Upper lobe of right lung (tissue), 1 donor: Measurements from ENCODE around the gene RPL18. TPM values are rescaled to one million over a fixed set of nuclear protein-coding genes. Genes with fewer than 3 reads are reported as not detected.

Source experiments
- ATAC-seq: fragments of 200-7000 bp; cut with Tn5 transposase; one replicate; pipeline ENCODE4 v1.9.1; 2020; ENCODE audit warnings: mild to moderate bottlenecking, moderate library complexity
- DNase-seq: peaks from one replicate; pipeline ENCODE4 v3.0.0-alpha.2; 2020
- H3K27ac ChIP-seq: fragments of 200-600 bp; one replicate; pipeline ENCODE4 v1.8.0; 2022
- H3K27me3 ChIP-seq: fragments of 200-600 bp; one replicate; pipeline ENCODE4 v1.8.0; 2022; ENCODE audit warnings: mild to moderate bottlenecking
- H3K36me3 ChIP-seq: fragments of 200-600 bp; one replicate; pipeline ENCODE4 v1.8.0; 2022
- H3K4me1 ChIP-seq: fragments of 200-600 bp; one replicate; pipeline ENCODE4 v1.8.0; 2022
- H3K4me3 ChIP-seq: fragments of 200-600 bp; one replicate; pipeline ENCODE4 v1.8.0; 2022; ENCODE audit warnings: mild to moderate bottlenecking
- H3K9me3 ChIP-seq: fragments of 200-600 bp; one replicate; pipeline ENCODE4 v1.8.0; 2022
- CTCF ChIP-seq: fragments of 200-600 bp; IDR thresholded peaks from one replicate; pipeline ENCODE4 v1.8.0; 2022; ENCODE audit warnings: antibody characterized with exemption
- intact Hi-C: fragments of 100-400 bp; cut with DNase I; formaldehyde crosslinking; loops from one replicate; pipeline ENCODE4 v1.11.0; 2022
- total RNA-seq: library from RNA; stranded (reverse); fragmentation: NEBNext Ultra II Directional; extraction: Animal tissue kit (Norgen Biotek cat#: 25700); gene quantifications from one replicate; pipeline ENCODE4 v1.2.1, GENCODE V29; 2021
- donor health status: DM: no; HTN: yes; CAD: no; lungs with severe emphysema.

RPL18 gene
- total RNA-seq, 1 donor from 2014 or later: 1,025 TPM

GRCh38 chr19:48595833-48596232, 23.1 kb downstream of the RPL18 start:
- H3K9me3 ChIP-seq: no peaks in the 10 kb centered on the region
- H3K27ac ChIP-seq: no peak overlapping the region
- no peaks in the 10 kb centered on the region for H3K27me3 ChIP-seq
- H3K36me3 ChIP-seq: no peaks in the 10 kb centered on the region
- ATAC-seq (no peak), DNase-seq (no peak)
- no peaks in the 10 kb centered on the region for H3K4me1 ChIP-seq
- intact Hi-C loops: no loop called here
- no peak overlapping the region for H3K4me3 ChIP-seq
- no peak for TF ChIP-seq CTCF

GRCh38 chr19:48595171-48595570, 23.8 kb downstream of the RPL18 start:
- no peaks in the 10 kb centered on the region for H3K27me3 ChIP-seq
- intact Hi-C loops: no loop called here
- no peak for ATAC-seq

GRCh38 chr19:48591021-48591420, 28.0 kb downstream of the RPL18 start:
- no peak overlapping the region for H3K27ac ChIP-seq
- H3K36me3 ChIP-seq: no peaks in the 10 kb centered on the region
- no peaks in the 10 kb centered on the region for H3K9me3 ChIP-seq
- no peak overlapping the region for H3K4me3 ChIP-seq
- DNase-seq (no peak), ATAC-seq (no peak)
- H3K27me3 ChIP-seq: no peaks in the 10 kb centered on the region
- intact Hi-C loops: no loop called here
- no peak for TF ChIP-seq CTCF
- no peaks in the 10 kb centered on the region for H3K4me1 ChIP-seq

More at GRCh38 chr19:48595171-48595570, 23.8 kb downstream of the RPL18 start:
- DNase-seq: no peak
- no peaks in the 10 kb centered on the region for H3K4me1 ChIP-seq
- no peak for TF ChIP-seq CTCF
- H3K36me3 ChIP-seq: no peaks in the 10 kb centered on the region
- no peak overlapping the region for H3K4me3 ChIP-seq
- no peaks in the 10 kb centered on the region for H3K9me3 ChIP-seq
- no peak overlapping the region for H3K27ac ChIP-seq

GRCh38 chr19:48588670-48589401, 30.1 kb downstream of the RPL18 start:
- H3K4me3 ChIP-seq: peak overlapping the region; percentile 39
- H3K27me3 ChIP-seq: no peaks in the 10 kb centered on the region
- TF ChIP-seq CTCF: peak; percentile 95
- H3K36me3 ChIP-seq: no peaks in the 10 kb centered on the region
- ATAC-seq: peak; percentile 90
- H3K4me1 ChIP-seq: peaks cover 6% of the 10 kb centered on the region
- peak; percentile 96 for DNase-seq
- intact Hi-C loops: loop anchor here (10.0 kb wide), 1 partner anchor 94 kb away; no protein-coding TSS in a partner anchor
- no peak overlapping the region for H3K27ac ChIP-seq
- no peaks in the 10 kb centered on the region for H3K9me3 ChIP-seq

- no peaks in the 10 kb centered on the region for H3K36me3 ChIP-seq
- H3K4me1 ChIP-seq: peaks cover 8% of the 10 kb centered on the region
- no peak overlapping the region for H3K4me3 ChIP-seq
- intact Hi-C loops: loop anchor here (10.0 kb wide), 1 partner anchor 93 kb away; no protein-coding TSS in a partner anchor
- no peaks in the 10 kb centered on the region for H3K27me3 ChIP-seq
- no peak for TF ChIP-seq CTCF
- no peak for DNase-seq
- H3K9me3 ChIP-seq: no peaks in the 10 kb centered on the region
- no peak for ATAC-seq
- H3K27ac ChIP-seq: no peak overlapping the region
Measured at GRCh38 chr19:48587387-48587786, 31.6 kb downstream of the RPL18 start.
